ENCODE data around the gene MYRIP. TPM values are rescaled to one million over a fixed set of nuclear protein-coding genes. Genes with fewer than 3 reads are reported as not detected.
A peak's percentile ranks its signal among the peaks of the same experiment; 100 is the strongest.
"Not testable (repeated sequence)": the region's sequence is repeated elsewhere in the genome, so short reads cannot be mapped to it uniquely, and the experiment has no call there.

Gene MYRIP
- total and polyA plus RNA-seq, 5 donors from 2014 or later, result not detected

DNA sequence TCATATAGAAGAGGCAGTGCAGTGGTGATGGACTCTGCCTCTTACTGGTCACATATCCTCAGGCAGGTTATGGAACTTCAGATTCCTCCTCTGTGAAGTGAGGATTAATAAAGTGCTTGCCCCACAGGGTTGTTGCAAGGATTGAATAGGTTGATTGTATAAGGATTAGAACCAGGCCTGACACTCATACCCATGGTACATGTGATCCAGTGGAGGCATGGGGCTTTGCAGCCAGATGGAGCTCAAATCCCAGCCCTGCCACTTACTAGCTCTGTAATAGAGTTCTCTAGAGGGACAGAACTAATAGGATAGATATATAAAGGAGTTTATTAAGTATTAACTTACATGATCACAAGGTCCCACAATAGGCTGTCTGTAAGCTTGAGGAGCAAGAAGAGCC, 315.5 kb downstream of the MYRIP start:
- Mint-ChIP-seq H3K27me3 (no peaks in the 10 kb centered on the region), H3K36me3 (no peaks in the 10 kb centered on the region), H3K9me3 (no peaks in the 10 kb centered on the region), H3K27ac (no peak overlapping the region), H3K4me1 (no peaks in the 10 kb centered on the region), H3K4me3 (no peak overlapping the region)
- DNase-seq (no peak), ATAC-seq (ENCODE audit: low read depth in 2 of 2) (no peak)
- H3K4me3 ChIP-seq (ENCODE audit: low read depth, low read length), result no peak overlapping the region
- no peaks in the 10 kb centered on the region for H3K4me1 ChIP-seq (ENCODE audit: control insufficient read depth, insufficient read depth, low read length, poor library complexity, severe bottlenecking)
- H3K9me3 ChIP-seq (ENCODE audit: control insufficient read depth in 2 of 2, low read length in 2 of 2), result no peaks in the 10 kb centered on the region
- H3K27ac ChIP-seq (ENCODE audit: insufficient read depth, low read length, poor library complexity, severe bottlenecking), result no peak overlapping the region
- no peaks in the 10 kb centered on the region for H3K27me3 ChIP-seq (ENCODE audit: control insufficient read depth, insufficient read depth, low read length)
- H3K36me3 ChIP-seq (ENCODE audit: control insufficient read depth, insufficient read depth, low read length), result no peaks in the 10 kb centered on the region

GRCh38 chr3:40128166-40128565, 318.8 kb downstream of the MYRIP start:
- no peak for ATAC-seq (ENCODE audit: low read depth in 2 of 2)
- peaks cover 0 to 4% (median 0%) of the 10 kb centered on the region in 7 donors for H3K9me3 Mint-ChIP-seq
- no peaks in the 10 kb centered on the region for H3K27me3 Mint-ChIP-seq

DNA sequence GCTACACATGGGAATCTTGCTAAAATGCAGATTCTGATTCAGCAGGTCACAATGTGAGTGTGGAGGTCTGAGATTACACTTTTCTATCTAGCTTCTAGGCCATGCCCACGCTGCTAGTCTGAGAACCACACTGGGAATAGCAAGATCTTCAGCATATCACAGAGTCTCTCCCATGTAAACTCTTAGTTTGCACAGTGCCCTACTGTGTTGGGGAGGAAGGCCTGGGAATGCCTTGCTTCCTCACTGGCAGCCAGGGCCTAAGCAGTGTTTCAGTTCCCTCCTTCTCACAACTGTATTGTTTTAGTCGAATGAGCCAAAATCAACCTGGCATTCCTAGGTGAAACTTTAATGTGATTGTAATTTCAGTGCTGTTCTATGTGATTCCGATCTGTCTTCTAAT, 320.1 kb downstream of the MYRIP start:
- Mint-ChIP-seq H3K4me1 (no peaks in the 10 kb centered on the region), H3K9me3 (peaks cover 0 to 7% (median 5%) of the 10 kb centered on the region in 7 donors), H3K36me3 (no peaks in the 10 kb centered on the region), H3K27ac (peak overlapping the region in 1 of 3 donors; percentile 46), H3K27me3 (no peaks in the 10 kb centered on the region), H3K4me3 (no peak overlapping the region)
- H3K9me3 ChIP-seq (ENCODE audit: control insufficient read depth in 2 of 2, low read length in 2 of 2), result no peaks in the 10 kb centered on the region
- no peak for ATAC-seq (ENCODE audit: low read depth in 2 of 2)
- no peaks in the 10 kb centered on the region for H3K4me1 ChIP-seq (ENCODE audit: control insufficient read depth, insufficient read depth, low read length, poor library complexity, severe bottlenecking)
- no peak overlapping the region for H3K27ac ChIP-seq (ENCODE audit: insufficient read depth, low read length, poor library complexity, severe bottlenecking)
- no peak for DNase-seq
- no peaks in the 10 kb centered on the region for H3K27me3 ChIP-seq (ENCODE audit: control insufficient read depth, insufficient read depth, low read length)
- no peak overlapping the region for H3K4me3 ChIP-seq (ENCODE audit: low read depth, low read length)
- H3K36me3 ChIP-seq (ENCODE audit: control insufficient read depth, insufficient read depth, low read length), result no peaks in the 10 kb centered on the region

More at GRCh38 chr3:40128166-40128565, 318.8 kb downstream of the MYRIP start:
- Mint-ChIP-seq H3K27ac (no peak overlapping the region), H3K36me3 (no peaks in the 10 kb centered on the region), H3K4me3 (no peak overlapping the region), H3K4me1 (no peaks in the 10 kb centered on the region)
- Histone ChIP-seq H3K4me1 (ENCODE audit: control insufficient read depth, insufficient read depth, low read length, poor library complexity, severe bottlenecking) (no peaks in the 10 kb centered on the region), H3K4me3 (ENCODE audit: low read depth, low read length) (no peak overlapping the region), H3K9me3 (ENCODE audit: control insufficient read depth in 2 of 2, low read length in 2 of 2) (no peaks in the 10 kb centered on the region), H3K36me3 (ENCODE audit: control insufficient read depth, insufficient read depth, low read length) (no peaks in the 10 kb centered on the region), H3K27ac (ENCODE audit: insufficient read depth, low read length, poor library complexity, severe bottlenecking) (no peak overlapping the region), H3K27me3 (ENCODE audit: control insufficient read depth, insufficient read depth, low read length) (no peaks in the 10 kb centered on the region)
- DNase-seq, result no peak

DNA sequence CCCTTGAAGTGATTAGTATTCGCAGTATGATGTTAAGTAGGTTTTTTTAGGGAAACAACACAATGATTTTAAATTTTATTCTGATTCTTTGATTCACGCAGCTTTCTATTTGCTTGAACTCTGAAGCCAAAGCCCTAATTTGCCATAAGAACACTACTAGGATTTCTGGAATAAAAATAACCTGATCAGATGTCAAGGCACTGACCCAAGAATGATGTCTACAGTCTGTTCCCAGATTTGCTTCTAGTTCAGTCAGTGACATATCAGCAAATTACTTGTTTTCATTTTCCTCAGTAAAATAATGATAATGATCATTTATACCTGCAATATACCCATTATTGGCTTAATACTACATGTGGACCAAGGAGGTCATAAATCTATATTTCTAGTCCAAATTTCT, 320.6 kb downstream of the MYRIP start:
- Histone ChIP-seq H3K27me3 (ENCODE audit: control insufficient read depth, insufficient read depth, low read length) (no peaks in the 10 kb centered on the region), H3K27ac (ENCODE audit: insufficient read depth, low read length, poor library complexity, severe bottlenecking) (no peak overlapping the region), H3K36me3 (ENCODE audit: control insufficient read depth, insufficient read depth, low read length) (no peaks in the 10 kb centered on the region), H3K9me3 (ENCODE audit: control insufficient read depth in 2 of 2, low read length in 2 of 2) (no peaks in the 10 kb centered on the region), H3K4me1 (ENCODE audit: control insufficient read depth, insufficient read depth, low read length, poor library complexity, severe bottlenecking) (no peaks in the 10 kb centered on the region), H3K4me3 (ENCODE audit: low read depth, low read length) (no peak overlapping the region)
- Mint-ChIP-seq H3K27ac (no peak overlapping the region), H3K9me3 (peaks cover 0 to 8% (median 5%) of the 10 kb centered on the region in 7 donors), H3K4me1 (no peaks in the 10 kb centered on the region), H3K4me3 (no peak overlapping the region), H3K36me3 (no peaks in the 10 kb centered on the region), H3K27me3 (no peaks in the 10 kb centered on the region)
- DNase-seq (no peak), ATAC-seq (ENCODE audit: low read depth in 2 of 2) (no peak)

DNA sequence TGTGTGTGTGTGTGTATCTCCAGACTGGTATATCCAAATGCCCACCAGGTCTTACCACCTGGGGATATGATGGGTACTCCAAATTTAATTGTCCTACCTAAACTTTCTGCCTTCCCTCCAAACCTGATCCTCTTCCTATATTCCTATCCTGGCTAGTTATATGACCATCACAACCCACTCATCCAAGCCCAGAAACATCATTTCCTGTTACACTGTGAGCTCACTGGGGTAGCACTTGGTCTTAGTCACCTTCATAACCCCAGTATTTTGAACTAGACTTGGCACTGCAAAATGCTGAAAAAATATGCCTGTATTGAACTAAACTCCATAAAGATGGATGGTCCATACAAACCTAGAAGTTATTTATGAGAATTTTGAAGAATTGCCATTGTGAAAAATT, 321.3 kb downstream of the MYRIP start:
- H3K36me3 ChIP-seq (ENCODE audit: control insufficient read depth, insufficient read depth, low read length), result no peaks in the 10 kb centered on the region
- H3K9me3 ChIP-seq (ENCODE audit: control insufficient read depth in 2 of 2, low read length in 2 of 2), result no peaks in the 10 kb centered on the region
- no peaks in the 10 kb centered on the region for H3K27me3 Mint-ChIP-seq
- H3K4me1 ChIP-seq (ENCODE audit: control insufficient read depth, insufficient read depth, low read length, poor library complexity, severe bottlenecking), result no peaks in the 10 kb centered on the region
- H3K36me3 Mint-ChIP-seq, result no peaks in the 10 kb centered on the region
- no peak overlapping the region for H3K27ac ChIP-seq (ENCODE audit: insufficient read depth, low read length, poor library complexity, severe bottlenecking)
- H3K4me3 Mint-ChIP-seq, result no peak overlapping the region
- peaks cover 0 to 13% (median 6%) of the 10 kb centered on the region in 7 donors for H3K9me3 Mint-ChIP-seq
- no peaks in the 10 kb centered on the region for H3K27me3 ChIP-seq (ENCODE audit: control insufficient read depth, insufficient read depth, low read length)
- H3K4me3 ChIP-seq (ENCODE audit: low read depth, low read length), result no peak overlapping the region
- DNase-seq, result no peak
- H3K4me1 Mint-ChIP-seq, result no peaks in the 10 kb centered on the region
- ATAC-seq (ENCODE audit: low read depth in 2 of 2), result no peak
- H3K27ac Mint-ChIP-seq, result no peak overlapping the region

- not testable (repeated sequence) for H3K4me1 ChIP-seq (ENCODE audit: control insufficient read depth, insufficient read depth, low read length, poor library complexity, severe bottlenecking); H3K36me3 Mint-ChIP-seq; H3K9me3 ChIP-seq (ENCODE audit: control insufficient read depth in 2 of 2, low read length in 2 of 2); ATAC-seq (ENCODE audit: low read depth in 2 of 2); DNase-seq; H3K27me3 Mint-ChIP-seq; H3K4me3 ChIP-seq (ENCODE audit: low read depth, low read length); H3K4me1 Mint-ChIP-seq; H3K27ac ChIP-seq (ENCODE audit: insufficient read depth, low read length, poor library complexity, severe bottlenecking); H3K27me3 ChIP-seq (ENCODE audit: control insufficient read depth, insufficient read depth, low read length); H3K27ac Mint-ChIP-seq; H3K4me3 Mint-ChIP-seq; H3K36me3 ChIP-seq (ENCODE audit: control insufficient read depth, insufficient read depth, low read length)
- H3K9me3 Mint-ChIP-seq, result peaks cover 0 to 13% (median 7%) of the 10 kb centered on the region in 7 donors
Observed at GRCh38 chr3:40133886-40134575, 324.6 kb downstream of the MYRIP start.

DNA sequence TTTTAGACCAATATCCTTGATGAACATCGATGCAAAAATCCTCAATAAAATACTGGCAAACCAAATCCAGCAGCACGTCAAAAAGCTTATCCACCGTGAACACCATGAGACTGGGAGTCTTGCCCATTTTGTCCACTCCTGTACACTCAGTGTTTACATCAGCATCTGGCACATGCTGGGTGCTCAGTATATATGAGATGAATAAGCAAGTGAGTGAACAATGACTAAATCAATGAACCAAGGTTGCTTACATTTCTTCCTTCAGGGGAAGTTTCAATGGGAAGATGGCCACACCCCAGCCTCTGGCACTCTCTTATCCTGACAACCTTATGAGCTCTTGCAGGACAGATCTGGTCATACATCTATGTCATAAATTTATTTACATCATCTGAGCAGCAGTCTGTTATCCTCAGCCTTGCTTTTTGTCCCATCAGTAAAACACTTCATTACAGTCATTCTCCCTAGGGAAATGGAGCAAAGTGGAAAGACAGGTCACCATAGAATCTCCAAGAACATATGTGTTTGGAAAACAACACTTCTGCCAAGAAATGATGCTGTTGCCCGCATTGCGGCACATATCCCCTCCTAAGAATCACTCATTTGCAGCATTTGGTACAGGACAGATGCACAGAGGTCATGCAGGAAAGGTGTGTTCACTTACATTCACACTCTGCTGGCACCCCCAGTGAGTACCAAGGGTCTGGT, 328.3 kb downstream of the MYRIP start:
- Mint-ChIP-seq H3K36me3 (no peaks in the 10 kb centered on the region), H3K27ac (no peak overlapping the region), H3K4me1 (no peaks in the 10 kb centered on the region), H3K27me3 (no peaks in the 10 kb centered on the region), H3K4me3 (no peak overlapping the region), H3K9me3 (peaks cover 0 to 13% (median 11%) of the 10 kb centered on the region in 7 donors)
- H3K4me1 ChIP-seq (ENCODE audit: control insufficient read depth, insufficient read depth, low read length, poor library complexity, severe bottlenecking), result no peaks in the 10 kb centered on the region
- ATAC-seq (ENCODE audit: low read depth in 2 of 2), result no peak
- no peak overlapping the region for H3K4me3 ChIP-seq (ENCODE audit: low read depth, low read length)
- no peaks in the 10 kb centered on the region for H3K27me3 ChIP-seq (ENCODE audit: control insufficient read depth, insufficient read depth, low read length)
- no peaks in the 10 kb centered on the region for H3K9me3 ChIP-seq (ENCODE audit: control insufficient read depth in 2 of 2, low read length in 2 of 2)
- no peak for DNase-seq
- H3K27ac ChIP-seq (ENCODE audit: insufficient read depth, low read length, poor library complexity, severe bottlenecking), result no peak overlapping the region
- H3K36me3 ChIP-seq (ENCODE audit: control insufficient read depth, insufficient read depth, low read length), result no peaks in the 10 kb centered on the region

Measured in CD4-positive, CD25-positive, alpha-beta regulatory T cell (primary cell).